Gastrocnemius medialis (tissue), 4 donors: ENCODE measurements around the gene GUSB.

Experiments used
- CTCF ChIP-seq, 5 experiments: fragments of 450-650 bp in 3 of 5; fragments of 200-600 bp in 2 of 5; sonication (generic) in 2 of 5; IDR thresholded peaks in 4 of 5; conservative IDR thresholded peaks in 1 of 5; 1 replicate in 4 of 5; 2 replicates in 1 of 5; pipeline ENCODE4 v1.5.1; 2016 to 2019; ENCODE audit warnings: antibody characterized with exemption in 5 of 5, mild to moderate bottlenecking in 3 of 5, moderate library complexity in 3 of 5
- POLR2A ChIP-seq, 2 donors: fragments of 450-650 bp; IDR thresholded peaks; one replicate each; pipeline ENCODE4 v1.6.1; 2017; ENCODE audit warnings: antibody characterized with exemption in 2 of 2, mild to moderate bottlenecking in 2 of 2, moderate library complexity in 2 of 2

- TF ChIP-seq POLR2A (IDR thresholded peaks at IDR 0.05), result no peak
- no peak for TF ChIP-seq CTCF (IDR thresholded peaks at IDR 0.05 in 4 of 5, conservative IDR thresholded peaks at IDR 0.05 in 1 of 5)
Measured at GRCh38 chr7:65974876-65975275, 7.1 kb downstream of the GUSB start.
